HCT116 (cell line): ENCODE data around the gene NKX1-1. TPM values are rescaled to one million over a fixed set of nuclear protein-coding genes. Genes with fewer than 3 reads are reported as not detected.

Source experiments
- ATAC-seq: fragments of 200-7000 bp; cut with Tn5 transposase; 2 replicates; pipeline ENCODE4 v1.9.1; 2020; ENCODE audit warnings: mild to moderate bottlenecking, moderate library complexity
- BruUV-seq: library from RNA; stranded (reverse); fragments of 400-500 nt; replicated peaks from 2 replicates; lab custom pipeline; 2021; lab: Mats Ljungman, UMichigan
- CTCF ChIA-PET: fragments of 300-600 bp; sonication (Branson Sonifier 250); formaldehyde crosslinking; loops from one replicate; lab custom pipeline; 2021; ENCODE audit warnings: antibody characterized with exemption; lab: Charles Lee
- POLR2A ChIA-PET: fragments of 300-600, 350-600 bp; sonication (Branson Sonifier 250); formaldehyde crosslinking; loops from one replicate; lab custom pipeline; 2021; ENCODE audit warnings: antibody characterized with exemption; lab: Charles Lee
- RAD21 ChIA-PET, 2 experiments: fragments of 300-600 bp; sonication (Branson Sonifier 250); formaldehyde crosslinking; loops; one replicate each; lab custom pipeline; 2023; ENCODE audit warnings: low total read pairs in 2 of 2; ENCODE audit not compliant: uncharacterized antibody in 2 of 2, unreplicated experiment in 2 of 2, low non-redundant PET in 1 of 2; lab: Charles Lee
- DNase-seq: peaks from one replicate; pipeline ENCODE4 v3.0.0-alpha.2; 2010; ENCODE audit warnings: low read depth, low spot score
- H2AFZ ChIP-seq: fragments of 200-600 bp; shearing (Covaris generic), sonication (generic); 2 replicates; pipeline ENCODE4 v1.6.1; 2017; ENCODE audit warnings: low read depth, mixed run types, mixed read lengths, antibody characterized with exemption, low read length; ENCODE audit not compliant: poor library complexity, severe bottlenecking
- H3K27ac ChIP-seq: 2 replicates; pipeline ENCODE4 v1.5.1; 2012; ENCODE audit warnings: low read depth, low read length
- H3K27me3 ChIP-seq: fragments of 200-600 bp; sonication (generic); 2 replicates; pipeline ENCODE4 v1.6.1; 2016; ENCODE audit warnings: mixed run types, low read length, mixed read lengths; ENCODE audit not compliant: insufficient read depth
- H3K36me3 ChIP-seq, 2 experiments: fragments of 200-500 bp in 1 of 2; fragments of 200-600 bp in 1 of 2; sonication (Bioruptor generic) in 1 of 2; sonication (generic) in 1 of 2; 2 replicates each; pipeline versions ENCODE4 v1.5.1 to v1.6.1; 2014 to 2016; ENCODE audit warnings: low read length in 2 of 2, inconsistent platforms in 1 of 2, mixed read lengths in 1 of 2, mixed run types in 1 of 2; ENCODE audit not compliant: insufficient read depth in 2 of 2, control insufficient read depth in 1 of 2
- H3K4me1 ChIP-seq, 2 experiments: fragments of 200-600 bp in 1 of 2; sonication (generic) in 1 of 2; 2 replicates each; pipeline versions ENCODE4 v1.5.1 to v1.6.1; 2012 to 2017; ENCODE audit warnings: low read length in 2 of 2, inconsistent platforms in 1 of 2, mild to moderate bottlenecking in 1 of 2, mixed read lengths in 1 of 2, mixed run types in 1 of 2, moderate library complexity in 1 of 2; ENCODE audit not compliant: insufficient read depth in 2 of 2, control insufficient read depth in 1 of 2
- H3K4me2 ChIP-seq: fragments of 200-600 bp; sonication (generic); 2 replicates; pipeline ENCODE4 v1.6.1; 2017; ENCODE audit warnings: mixed run types, low read length, mixed read lengths
- H3K4me3 ChIP-seq, 2 experiments: fragments of 200-600 bp in 1 of 2; sonication (generic) in 1 of 2; replicated peaks in 1 of 2; 2 replicates each; pipeline ENCODE4 v1.5.1; 2011 to 2016; ENCODE audit warnings: low read length in 2 of 2, control low read depth in 1 of 2, low read depth in 1 of 2, mild to moderate bottlenecking in 1 of 2, mixed read lengths in 1 of 2, mixed run types in 1 of 2
- H3K79me2 ChIP-seq: fragments of 200-600 bp; sonication (generic); 2 replicates; pipeline ENCODE4 v1.6.1; 2017; ENCODE audit warnings: mild to moderate bottlenecking, mixed run types, low read length, moderate library complexity, mixed read lengths; ENCODE audit not compliant: insufficient read depth
- H3K9ac ChIP-seq: fragments of 200-600 bp; sonication (generic); 2 replicates; pipeline ENCODE4 v1.6.1; 2016; ENCODE audit warnings: low read length, mixed read lengths
- H3K9me2 ChIP-seq: fragments of 200-600 bp; sonication (generic), shearing (Covaris generic); 2 replicates; pipeline ENCODE4 v1.6.1; 2017; ENCODE audit warnings: mixed run types, mild to moderate bottlenecking, moderate library complexity; ENCODE audit not compliant: insufficient read depth
- H3K9me3 ChIP-seq, 2 experiments: fragments of 200-500 bp in 1 of 2; fragments of 200-600 bp in 1 of 2; sonication (Bioruptor generic) in 1 of 2; sonication (generic) in 1 of 2; 2 replicates each; pipeline ENCODE4 v1.6.1; 2014 to 2017; ENCODE audit warnings: low read length in 2 of 2, mixed read lengths in 2 of 2, inconsistent platforms in 1 of 2, low read depth in 1 of 2, mild to moderate bottlenecking in 1 of 2, mixed run types in 1 of 2, moderate library complexity in 1 of 2; ENCODE audit not compliant: control insufficient read depth in 1 of 2, insufficient read depth in 1 of 2
- H4K20me1 ChIP-seq: fragments of 200-600 bp; sonication (generic), shearing (Covaris generic); 2 replicates; pipeline ENCODE4 v1.6.1; 2017; ENCODE audit warnings: mixed run types, mild to moderate bottlenecking, moderate library complexity; ENCODE audit not compliant: insufficient read depth
- ATF3 ChIP-seq: IDR thresholded peaks from 2 replicates; pipeline ENCODE4 v1.6.1; 2012
- CBX3 ChIP-seq: IDR thresholded peaks from 2 replicates; pipeline ENCODE4 v1.6.1; 2012; ENCODE audit warnings: low read depth
- EGR1 ChIP-seq: IDR thresholded peaks from 2 replicates; pipeline ENCODE4 v1.6.1; 2012; ENCODE audit warnings: low read depth
- ELF1 ChIP-seq: IDR thresholded peaks from 2 replicates; pipeline ENCODE4 v1.6.1; 2012; ENCODE audit warnings: low read depth, borderline replicate concordance
- EZH2 ChIP-seq: fragments of 200-600 bp; sonication (generic); IDR thresholded peaks from 2 replicates; pipeline ENCODE4 v1.6.1; 2017; ENCODE audit warnings: antibody characterized with exemption, mixed run types
- EZH2phosphoT487 ChIP-seq: fragments of 200-600 bp; IDR thresholded peaks from 2 replicates; pipeline ENCODE4 v1.6.1; 2018; ENCODE audit warnings: antibody characterized with exemption, borderline replicate concordance
- FOSL1 ChIP-seq: IDR thresholded peaks from 2 replicates; pipeline ENCODE4 v1.6.1; 2012; ENCODE audit warnings: low read depth
- JUND ChIP-seq: IDR thresholded peaks from 2 replicates; pipeline ENCODE4 v1.6.1; 2012
- POLR2A ChIP-seq: IDR thresholded peaks from 2 replicates; pipeline ENCODE4 v1.7.0; 2011; ENCODE audit warnings: borderline replicate concordance; ENCODE audit not compliant: insufficient read depth, insufficient read length; ENCODE audit errors: extremely low read depth
- RAD21 ChIP-seq: IDR thresholded peaks from 2 replicates; pipeline ENCODE4 v1.6.1; 2012; ENCODE audit warnings: low read depth, mild to moderate bottlenecking
- SIN3A ChIP-seq: IDR thresholded peaks from 2 replicates; pipeline ENCODE4 v1.6.1; 2012; ENCODE audit warnings: low read depth
- SP1 ChIP-seq: IDR thresholded peaks from 2 replicates; pipeline ENCODE4 v1.6.1; 2012; ENCODE audit warnings: low read depth
- SRF ChIP-seq: IDR thresholded peaks from 2 replicates; pipeline ENCODE4 v1.6.1; 2012; ENCODE audit warnings: low read depth
- TCF7L2 ChIP-seq: IDR thresholded peaks from 2 replicates; pipeline ENCODE4 v1.7.0; 2011; ENCODE audit warnings: borderline replicate concordance, inconsistent platforms; ENCODE audit not compliant: insufficient read depth, insufficient read length; ENCODE audit errors: extremely low read depth
- YY1 ChIP-seq: IDR thresholded peaks from 2 replicates; pipeline ENCODE4 v1.6.1; 2011; ENCODE audit warnings: low read length, low read depth, moderate library complexity, mild to moderate bottlenecking; ENCODE audit not compliant: insufficient replicate concordance; ENCODE audit errors: extremely low read depth
- ZFX ChIP-seq: fragments of 450-650 bp; IDR thresholded peaks from 2 replicates; pipeline ENCODE4 v1.6.1; 2017
- ZNF274 ChIP-seq: fragments of 200-500 bp; sonication (Bioruptor generic); IDR thresholded peaks from 2 replicates; pipeline ENCODE4 v1.6.1; 2014; ENCODE audit warnings: mild to moderate bottlenecking, low read depth, low read length, inconsistent platforms
- intact Hi-C: fragments of 100-400 bp; cut with micrococcal nuclease; formaldehyde crosslinking; loops from 2 replicates; pipeline ENCODE4 v1.10.0; 2022
- total RNA-seq: library from RNA; stranded (reverse); gene quantifications from one replicate; pipeline ENCODE4 v1.2.1, GENCODE V29; 2021; ENCODE audit not compliant: unreplicated experiment
- TF ChIP-seq, protein P1 (sequence below): IDR thresholded peaks from 2 replicates; pipeline ENCODE4 v1.6.1; 2012
- TF ChIP-seq, protein P2 (sequence below): IDR thresholded peaks from 2 replicates; pipeline ENCODE4 v1.6.1; 2011; ENCODE audit warnings: mild to moderate bottlenecking, low read length, moderate library complexity; ENCODE audit not compliant: insufficient replicate concordance; ENCODE audit errors: extremely low read depth

The NKX1-1 gene
- total RNA-seq, 1 experiment from 2014 or later = not detected

GRCh38 chr4:1399508-1400190, 6.6 kb downstream of the NKX1-1 start:
- ChIA-PET RAD21 (no interaction called here), CTCF (interaction anchor here (2.9 kb wide), 1 partner anchor 113 kb away, joined by 7 read pairs; no protein-coding TSS in a partner anchor), POLR2A (no interaction called here)
- Histone ChIP-seq H2AFZ (no peak overlapping the region), H3K4me2 (no peak overlapping the region), H4K20me1 (no peaks in the 10 kb centered on the region), H3K36me3 (no peaks in the 10 kb centered on the region), H3K9me3 (peaks cover 0 to 7% of the 10 kb centered on the region in 2 experiments; a peak in 2 of 4 replicates), H3K9ac (no peak overlapping the region), H3K27ac (no peak overlapping the region)
- intact Hi-C loops = no loop called here
- DNase-seq = no peak
- no peak for TF ChIP-seq TCF7L2
- TF ChIP-seq SRF = no peak
- no peak for TF ChIP-seq ATF3
- TF ChIP-seq SIN3A = no peak
- TF ChIP-seq SP1 = no peak
- no peak for TF ChIP-seq ELF1
- no peak for TF ChIP-seq RAD21
- TF ChIP-seq ZFX = no peak
- no peak for TF ChIP-seq ZNF274
- no peak for TF ChIP-seq CBX3
- no peak for TF ChIP-seq EZH2
- TF ChIP-seq FOSL1 = no peak
- no peak for TF ChIP-seq YY1
- TF ChIP-seq, protein P1, sequence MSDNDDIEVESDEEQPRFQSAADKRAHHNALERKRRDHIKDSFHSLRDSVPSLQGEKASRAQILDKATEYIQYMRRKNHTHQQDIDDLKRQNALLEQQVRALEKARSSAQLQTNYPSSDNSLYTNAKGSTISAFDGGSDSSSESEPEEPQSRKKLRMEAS = no peak
- TF ChIP-seq POLR2A = no peak
- TF ChIP-seq, protein P2, sequence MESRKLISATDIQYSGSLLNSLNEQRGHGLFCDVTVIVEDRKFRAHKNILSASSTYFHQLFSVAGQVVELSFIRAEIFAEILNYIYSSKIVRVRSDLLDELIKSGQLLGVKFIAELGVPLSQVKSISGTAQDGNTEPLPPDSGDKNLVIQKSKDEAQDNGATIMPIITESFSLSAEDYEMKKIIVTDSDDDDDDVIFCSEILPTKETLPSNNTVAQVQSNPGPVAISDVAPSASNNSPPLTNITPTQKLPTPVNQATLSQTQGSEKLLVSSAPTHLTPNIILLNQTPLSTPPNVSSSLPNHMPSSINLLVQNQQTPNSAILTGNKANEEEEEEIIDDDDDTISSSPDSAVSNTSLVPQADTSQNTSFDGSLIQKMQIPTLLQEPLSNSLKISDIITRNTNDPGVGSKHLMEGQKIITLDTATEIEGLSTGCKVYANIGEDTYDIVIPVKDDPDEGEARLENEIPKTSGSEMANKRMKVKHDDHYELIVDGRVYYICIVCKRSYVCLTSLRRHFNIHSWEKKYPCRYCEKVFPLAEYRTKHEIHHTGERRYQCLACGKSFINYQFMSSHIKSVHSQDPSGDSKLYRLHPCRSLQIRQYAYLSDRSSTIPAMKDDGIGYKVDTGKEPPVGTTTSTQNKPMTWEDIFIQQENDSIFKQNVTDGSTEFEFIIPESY = no peak
- TF ChIP-seq EZH2phosphoT487 = no peak
- TF ChIP-seq JUND = no peak
- no peak for TF ChIP-seq EGR1
- TF ChIP-seq, all 23 proteins: peak for 0
- Histone ChIP-seq H3K4me1 (no peaks in the 10 kb centered on the region), H3K27me3 (no peaks in the 10 kb centered on the region), H3K4me3 (no peak overlapping the region), H3K79me2 (no peaks in the 10 kb centered on the region), H3K9me2 (no peaks in the 10 kb centered on the region)
- ATAC-seq = no peak
- no TSS peak for BruUV-seq
